Measurements from ENCODE around the gene DUS1L. TPM values are rescaled to one million over a fixed set of nuclear protein-coding genes. Genes with fewer than 3 reads are reported as not detected.

DUS1L gene
- polyA plus RNA-seq, 1 donor (not counting 4 experiments of a cell fraction or from before 2014, with no cell fraction given): 49.1 TPM

GRCh38 chr17:82083009-82083408 lies 17.4 kb upstream of the DUS1L start:
- dilution Hi-C loops (cut with MboI; ENCODE audit: extremely low pct_ligation_motif_present, low sequenced_read_pairs): no loop called here
- H3K79me2 ChIP-seq (ENCODE audit: control insufficient read depth, insufficient read depth, low read length): peaks cover 16% of the 10 kb centered on the region

GRCh38 chr17:82082456-82082855 lies 16.9 kb upstream of the DUS1L start:
- dilution Hi-C loops (cut with MboI; ENCODE audit: extremely low pct_ligation_motif_present, low sequenced_read_pairs): no loop called here
- H4K20me1 ChIP-seq (ENCODE audit: control insufficient read depth, extremely low read depth, insufficient read depth, low read length): peaks cover 24% of the 10 kb centered on the region
- H3K9ac ChIP-seq (ENCODE audit: control insufficient read depth, extremely low read depth, insufficient read depth, low read length): no peak overlapping the region
- no peak for FAIRE-seq
- H3K4me2 ChIP-seq (ENCODE audit: control insufficient read depth, extremely low read depth, insufficient read depth, low read depth, low read length): no peak overlapping the region
- no peaks in the 10 kb centered on the region for H3K9me3 ChIP-seq (ENCODE audit: control insufficient read depth, low read depth, low read length)
- H3K4me3 ChIP-seq (ENCODE audit: control insufficient read depth in 2 of 3, extremely low read depth in 1 of 3, insufficient read depth in 2 of 3, low read depth in 1 of 3, low read length in 3 of 3): no peak overlapping the region
- no peak overlapping the region for H2AFZ ChIP-seq (ENCODE audit: control insufficient read depth, low read length)
- H3K27me3 ChIP-seq (ENCODE audit: control insufficient read depth, extremely low read depth, insufficient read depth, low read length): no peaks in the 10 kb centered on the region
- H3K79me2 ChIP-seq (ENCODE audit: control insufficient read depth, insufficient read depth, low read length): peaks cover 13% of the 10 kb centered on the region
- peaks cover 63 to 65% of the 10 kb centered on the region in 2 experiments for H3K36me3 ChIP-seq (ENCODE audit: control insufficient read depth in 2 of 2, extremely low read depth in 1 of 2, insufficient read depth in 2 of 2, low read length in 2 of 2)
- H3K4me1 ChIP-seq (ENCODE audit: control insufficient read depth, extremely low read depth, insufficient read depth, low read length): no peaks in the 10 kb centered on the region
- no peak for DNase-seq (ENCODE audit: low read depth, low spot score)
- H3K27ac ChIP-seq (ENCODE audit: control insufficient read depth, insufficient read depth, low read length): no peak overlapping the region
- TF ChIP-seq EZH2 (IDR thresholded peaks at IDR 0.05; ENCODE audit: low read length) (no peak), CTCF (optimal IDR thresholded peaks at IDR 0.05 in 1 of 3, IDR thresholded peaks at IDR 0.05 in 1 of 3, conservative IDR thresholded peaks at IDR 0.05 in 1 of 3; ENCODE audit: extremely low read depth in 1 of 3, insufficient read depth in 2 of 3, low read length in 3 of 3) (no peak)
- H3K9me1 ChIP-seq (ENCODE audit: control insufficient read depth, extremely low read depth, insufficient read depth, low read length): no peaks in the 10 kb centered on the region

More at GRCh38 chr17:82083009-82083408, 17.4 kb upstream of the DUS1L start:
- H3K4me3 ChIP-seq (ENCODE audit: control insufficient read depth in 2 of 3, extremely low read depth in 1 of 3, insufficient read depth in 2 of 3, low read depth in 1 of 3, low read length in 3 of 3): no peak overlapping the region
- no peaks in the 10 kb centered on the region for H3K4me1 ChIP-seq (ENCODE audit: control insufficient read depth, extremely low read depth, insufficient read depth, low read length)
- H2AFZ ChIP-seq (ENCODE audit: control insufficient read depth, low read length): no peak overlapping the region
- FAIRE-seq (no peak), DNase-seq (ENCODE audit: low read depth, low spot score) (no peak)
- peaks cover 27% of the 10 kb centered on the region for H4K20me1 ChIP-seq (ENCODE audit: control insufficient read depth, extremely low read depth, insufficient read depth, low read length)
- TF ChIP-seq EZH2 (IDR thresholded peaks at IDR 0.05; ENCODE audit: low read length) (no peak), CTCF (optimal IDR thresholded peaks at IDR 0.05 in 1 of 3, IDR thresholded peaks at IDR 0.05 in 1 of 3, conservative IDR thresholded peaks at IDR 0.05 in 1 of 3; ENCODE audit: extremely low read depth in 1 of 3, insufficient read depth in 2 of 3, low read length in 3 of 3) (no peak)
- H3K9me3 ChIP-seq (ENCODE audit: control insufficient read depth, low read depth, low read length): no peaks in the 10 kb centered on the region
- no peaks in the 10 kb centered on the region for H3K9me1 ChIP-seq (ENCODE audit: control insufficient read depth, extremely low read depth, insufficient read depth, low read length)
- no peaks in the 10 kb centered on the region for H3K27me3 ChIP-seq (ENCODE audit: control insufficient read depth, extremely low read depth, insufficient read depth, low read length)
- H3K27ac ChIP-seq (ENCODE audit: control insufficient read depth, insufficient read depth, low read length): no peak overlapping the region
- H3K4me2 ChIP-seq (ENCODE audit: control insufficient read depth, extremely low read depth, insufficient read depth, low read depth, low read length): no peak overlapping the region
- H3K9ac ChIP-seq (ENCODE audit: control insufficient read depth, extremely low read depth, insufficient read depth, low read length): no peak overlapping the region
- peaks cover 65 to 67% of the 10 kb centered on the region in 2 experiments for H3K36me3 ChIP-seq (ENCODE audit: control insufficient read depth in 2 of 2, extremely low read depth in 1 of 2, insufficient read depth in 2 of 2, low read length in 2 of 2)

All from keratinocyte (primary cell).